Stimulated activated CD4-positive, alpha-beta T cell treated with anti-CD3 and anti-CD28 coated beads, Interleukin-2, amount 100 ng/mL, for 4 hours (primary cell): Measurements from ENCODE around the gene PRDM12.
A peak's percentile ranks its signal among the peaks of the same experiment; 100 is the strongest.

ENCODE experiments used
- DNase-seq: peaks from one replicate; pipeline ENCODE4 v3.0.0-alpha.2; 2020; ENCODE audit warnings: low read depth

The PRDM12 gene

DNA sequence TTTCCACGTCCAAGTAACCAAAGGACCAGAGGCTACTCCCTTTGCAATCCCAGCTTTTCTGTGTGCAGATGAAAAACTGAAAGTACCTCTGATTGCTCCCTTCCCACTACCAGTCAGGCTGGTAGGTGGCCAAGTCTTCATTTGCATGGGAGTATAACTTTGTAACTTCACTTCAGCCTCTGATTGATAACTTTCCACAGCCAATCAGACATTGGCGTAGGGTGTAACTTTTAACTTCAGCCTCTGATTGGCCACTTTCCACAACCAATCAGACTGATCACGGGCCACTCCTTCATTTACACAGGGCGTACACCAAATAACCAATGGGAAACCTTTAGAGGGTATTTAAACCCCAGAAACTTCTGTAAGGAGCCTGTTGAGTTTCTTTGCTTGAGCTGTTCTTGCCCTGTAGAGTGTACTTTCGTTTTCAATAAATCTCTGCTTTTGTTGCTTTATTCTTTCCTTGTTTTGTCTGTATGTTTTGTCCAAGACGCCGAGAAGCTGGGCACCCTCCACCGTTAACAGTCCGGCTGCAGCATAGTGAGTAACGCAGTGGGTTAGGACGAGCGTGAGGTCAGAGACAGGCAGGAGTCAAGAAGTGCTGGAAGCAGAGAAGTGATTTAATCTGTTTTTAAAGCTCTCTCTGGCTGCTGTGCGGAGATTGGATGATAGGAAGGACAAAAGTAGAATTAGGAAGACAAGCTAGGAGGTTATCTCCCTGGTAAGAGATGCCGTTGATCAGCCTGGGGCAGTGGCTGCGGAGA, 25.7 kb downstream of the PRDM12 start:
- DNase-seq: no peak

DNA sequence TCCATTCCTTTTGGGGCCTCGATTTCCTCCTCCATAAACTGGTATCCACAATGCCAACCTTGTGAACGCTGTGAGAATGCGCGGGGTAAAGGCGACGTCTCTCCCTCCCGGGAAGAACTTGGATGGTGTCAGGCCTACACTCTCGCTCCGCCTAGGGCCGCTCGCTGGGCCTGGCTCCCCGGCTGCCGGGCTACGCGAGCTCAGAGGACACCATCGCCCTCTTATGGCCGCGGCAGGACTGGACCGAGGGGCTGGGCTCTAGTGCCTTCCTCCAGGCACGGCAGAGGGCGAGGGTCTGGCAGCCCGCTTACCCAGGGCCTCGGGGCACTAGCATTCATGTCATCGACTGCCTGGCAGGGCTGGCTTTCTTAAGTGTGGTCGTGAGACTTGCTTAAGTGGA, 27.9 kb downstream of the PRDM12 start:
- no peak for DNase-seq

DNA sequence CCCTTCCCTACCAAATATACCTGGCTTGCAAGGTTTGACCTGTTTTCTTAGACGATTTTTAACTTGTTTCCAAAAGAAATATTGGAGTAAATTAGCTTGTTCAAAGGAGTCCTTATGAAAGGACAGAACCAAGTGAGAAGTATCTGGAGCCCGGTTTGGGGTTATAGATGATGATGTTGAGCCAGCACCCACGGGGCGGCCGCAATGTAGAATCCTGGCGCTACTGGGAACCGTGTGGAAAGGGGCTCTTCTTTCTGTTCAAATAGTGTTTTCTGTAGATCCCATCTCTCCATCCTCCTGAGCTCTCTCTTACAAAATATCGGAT, 28.7 kb downstream of the PRDM12 start:
- DNase-seq: no peak

DNA sequence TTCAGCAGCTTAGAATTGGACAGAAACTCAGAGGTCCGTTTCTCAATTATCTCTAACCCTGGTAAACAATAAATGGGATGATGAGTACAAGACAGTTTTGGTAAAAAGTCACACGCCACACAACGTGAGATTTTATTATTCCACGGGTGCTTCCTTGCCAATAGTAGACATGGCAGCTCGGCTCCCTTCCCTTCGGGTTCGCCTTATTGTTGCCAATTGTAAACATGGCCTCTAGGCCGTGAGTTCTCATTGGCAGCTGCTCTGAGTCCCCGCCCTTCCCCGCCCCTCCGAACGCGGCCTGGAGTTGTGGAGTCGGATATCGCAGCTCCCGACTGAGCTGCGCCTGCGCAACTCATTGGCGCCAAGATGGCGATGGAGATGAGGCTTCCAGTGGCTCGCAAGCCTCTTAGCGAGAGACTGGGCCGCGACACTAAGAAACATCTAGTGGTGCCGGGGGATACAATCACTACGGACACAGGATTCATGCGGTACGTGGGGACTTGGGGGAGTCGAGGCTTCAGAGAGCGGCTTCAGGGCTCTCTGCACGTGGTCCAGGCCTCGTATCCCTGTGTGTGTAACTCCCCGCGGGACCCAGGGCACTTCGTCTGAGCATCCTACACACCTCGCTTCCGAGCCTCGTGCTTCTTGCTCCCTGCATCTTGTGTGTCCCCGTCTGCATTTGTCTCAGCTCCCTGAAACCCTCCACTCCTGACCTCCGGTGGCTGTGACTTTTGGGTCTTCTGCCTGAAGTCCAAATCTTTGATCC, 29.2 kb downstream of the PRDM12 start, which contains the start of gene EXOSC2:
TSS of gene EXOSC2 (plus strand) at position 355 of the 766 bp plus-strand sequence. CDS start at position 367, 12 bp downstream.
- DNase-seq: peak; percentile 98

DNA sequence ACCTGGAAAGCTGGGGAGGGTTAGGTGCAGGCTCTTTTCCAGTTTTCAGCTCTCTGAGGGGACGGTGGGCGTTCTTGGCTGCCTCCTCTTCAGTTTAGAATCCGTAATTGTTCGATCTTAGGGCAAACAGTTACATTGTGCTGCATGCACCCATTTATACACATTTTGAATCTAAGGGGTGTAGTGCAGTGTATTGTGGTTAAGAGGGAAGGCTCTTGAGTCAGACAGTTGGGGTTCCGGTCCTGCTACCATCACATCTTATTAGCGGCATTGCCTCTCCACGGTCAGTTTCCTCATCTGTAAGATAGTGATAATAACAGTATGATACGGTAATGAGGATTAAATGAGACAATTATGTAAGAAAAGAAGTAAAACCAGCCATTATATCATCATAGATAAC, 29.8 kb downstream of the PRDM12 start:
- DNase-seq: no peak

DNA sequence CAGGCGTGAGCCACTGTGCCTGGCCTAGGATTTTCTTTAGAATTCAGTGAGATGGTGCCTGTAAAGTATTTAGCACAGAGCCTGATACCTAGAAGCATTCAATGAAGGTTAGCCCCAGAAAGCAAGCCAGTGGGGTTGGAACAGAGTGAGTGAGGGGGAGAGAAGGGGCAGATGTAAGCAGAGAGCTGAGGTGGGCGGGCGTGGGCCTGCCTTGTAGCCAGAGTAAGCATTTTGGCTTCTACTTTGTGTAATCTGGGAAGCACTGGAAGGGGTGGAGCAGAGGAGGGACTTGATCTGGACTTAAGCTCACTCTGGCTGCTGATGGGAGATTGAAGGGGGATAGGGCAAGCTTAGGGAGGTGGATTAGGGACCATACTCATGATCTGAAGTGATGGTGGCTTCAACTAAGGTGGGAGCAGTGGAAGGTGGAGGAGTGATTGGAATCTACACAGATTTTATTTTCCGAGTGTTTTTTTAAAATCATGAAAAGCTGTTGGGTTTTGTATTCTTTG, 31.8 kb downstream of the PRDM12 start:
- DNase-seq: no peak

DNA sequence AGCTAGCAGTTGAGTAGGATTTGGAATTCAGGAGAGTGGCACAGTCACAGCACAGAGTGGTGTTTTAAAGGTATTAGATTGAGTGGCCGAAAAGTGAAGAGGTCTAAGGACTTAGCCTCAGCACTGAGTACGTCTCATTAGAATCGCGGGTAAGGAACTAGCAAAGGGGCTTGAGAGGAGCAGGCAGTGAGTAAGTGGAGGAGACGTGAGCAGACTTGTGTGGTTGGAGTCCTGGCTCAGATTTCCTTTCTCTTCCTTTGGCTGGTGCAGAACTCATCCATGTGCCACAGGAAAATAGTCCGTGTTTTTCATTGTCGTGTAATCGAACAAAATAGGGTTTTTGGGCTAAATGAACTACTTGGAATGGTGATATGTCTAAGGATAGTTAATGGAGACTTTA, 32.6 kb downstream of the PRDM12 start:
- DNase-seq: no peak

DNA sequence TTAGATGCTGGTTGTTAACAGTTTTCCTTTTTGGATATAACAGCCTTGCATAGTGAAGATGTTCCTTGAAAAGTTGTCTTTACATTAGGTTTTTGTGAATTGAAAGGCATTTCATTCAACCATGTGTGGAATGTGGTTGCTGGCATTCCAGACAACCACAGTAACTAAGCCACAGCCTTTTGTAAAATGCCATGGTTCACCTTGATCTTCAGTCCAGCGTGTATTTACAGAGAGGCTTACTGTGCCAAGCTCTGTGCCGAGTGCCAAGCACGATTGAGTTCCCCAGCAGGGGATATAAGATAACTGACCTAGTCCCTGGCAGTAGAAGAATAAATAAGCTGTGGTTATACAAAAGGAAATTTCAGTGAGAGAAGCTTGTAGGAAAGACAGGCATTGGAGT, 34.1 kb downstream of the PRDM12 start:
- DNase-seq: no peak

DNA sequence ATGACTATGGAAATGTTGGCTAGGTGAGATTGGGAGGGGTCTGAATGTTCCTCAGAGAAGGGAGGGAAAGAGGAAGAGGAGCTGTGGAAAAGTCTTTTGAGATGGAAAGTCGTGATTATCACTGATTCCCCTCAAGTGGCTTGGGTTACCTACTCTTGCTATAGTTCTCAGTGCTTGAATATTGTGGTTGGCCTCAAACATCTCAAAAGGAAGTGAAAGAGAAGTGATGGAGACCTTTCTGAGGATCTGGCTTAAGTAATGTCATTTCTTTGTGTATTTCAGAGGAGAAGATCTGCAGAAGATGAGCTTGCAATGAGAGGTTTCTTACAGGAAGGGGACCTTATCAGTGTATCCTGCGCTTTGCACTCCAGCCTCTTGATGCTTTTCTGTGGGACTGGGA, 34.7 kb downstream of the PRDM12 start:
- DNase-seq: no peak

DNA sequence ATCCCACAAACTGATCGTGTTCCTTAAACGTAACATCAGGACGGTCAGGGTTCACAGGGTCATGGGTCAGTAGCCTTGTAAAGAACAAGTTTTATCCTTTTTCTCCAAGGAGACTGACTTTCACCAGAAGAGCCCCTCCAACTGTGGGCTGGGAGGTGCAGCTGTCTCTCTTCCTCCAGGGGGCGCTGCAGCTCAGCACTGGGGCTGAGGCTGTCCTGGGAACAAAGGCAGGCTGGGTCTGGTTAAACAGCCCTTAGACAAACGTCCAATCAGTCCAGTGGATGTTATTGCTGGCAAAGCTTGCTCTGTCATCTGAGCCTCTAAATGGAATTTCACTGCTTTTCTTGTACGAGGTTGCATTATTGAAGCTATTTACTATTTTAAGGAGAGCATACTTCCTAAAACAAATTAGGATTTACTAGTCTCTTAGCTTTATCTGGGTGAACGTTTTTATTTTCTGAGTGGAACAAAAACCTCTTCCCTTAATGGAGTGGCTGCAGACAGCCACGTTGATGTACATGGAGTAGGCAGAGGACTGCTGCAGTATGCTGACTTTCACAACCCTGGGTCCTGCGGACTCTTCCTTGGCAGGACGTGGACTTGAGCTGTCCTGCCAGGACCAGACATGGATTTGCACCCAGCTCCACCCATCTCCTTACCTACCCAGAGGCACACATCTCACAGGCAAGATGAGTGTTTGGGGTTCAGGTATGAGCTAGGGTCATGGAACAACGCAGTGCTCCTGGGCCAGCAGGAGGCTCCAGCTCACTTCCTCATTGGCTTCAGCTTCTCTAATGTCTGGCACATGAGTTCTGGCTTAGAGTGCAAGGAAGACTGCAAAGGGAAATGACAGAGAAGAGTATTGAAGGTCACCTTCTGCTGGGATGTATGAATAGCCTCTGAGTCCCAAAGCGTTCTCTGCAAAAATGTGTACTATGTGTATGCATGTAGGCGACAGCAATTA, 36.9 kb downstream of the PRDM12 start:
- DNase-seq: peak; percentile 48

DNA sequence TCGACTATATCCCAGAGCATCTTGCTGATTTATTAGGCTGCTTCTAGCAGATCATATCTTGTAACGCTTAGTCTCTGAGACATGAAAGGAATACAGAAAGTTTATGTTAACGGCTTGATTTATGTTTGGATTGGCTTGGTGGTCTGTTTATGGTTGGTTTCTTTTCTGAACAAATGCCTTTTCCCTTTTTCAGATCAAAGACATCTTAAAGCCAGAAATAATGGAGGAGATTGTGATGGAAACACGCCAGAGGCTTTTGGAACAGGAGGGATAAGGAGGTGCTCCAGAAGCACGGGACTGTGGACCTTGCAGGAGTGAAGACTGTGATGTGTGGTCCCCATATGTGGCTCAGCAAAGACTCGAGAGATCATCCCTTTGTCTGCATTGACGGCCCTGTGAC, 39.1 kb downstream of the PRDM12 start:
- no peak for DNase-seq

DNA sequence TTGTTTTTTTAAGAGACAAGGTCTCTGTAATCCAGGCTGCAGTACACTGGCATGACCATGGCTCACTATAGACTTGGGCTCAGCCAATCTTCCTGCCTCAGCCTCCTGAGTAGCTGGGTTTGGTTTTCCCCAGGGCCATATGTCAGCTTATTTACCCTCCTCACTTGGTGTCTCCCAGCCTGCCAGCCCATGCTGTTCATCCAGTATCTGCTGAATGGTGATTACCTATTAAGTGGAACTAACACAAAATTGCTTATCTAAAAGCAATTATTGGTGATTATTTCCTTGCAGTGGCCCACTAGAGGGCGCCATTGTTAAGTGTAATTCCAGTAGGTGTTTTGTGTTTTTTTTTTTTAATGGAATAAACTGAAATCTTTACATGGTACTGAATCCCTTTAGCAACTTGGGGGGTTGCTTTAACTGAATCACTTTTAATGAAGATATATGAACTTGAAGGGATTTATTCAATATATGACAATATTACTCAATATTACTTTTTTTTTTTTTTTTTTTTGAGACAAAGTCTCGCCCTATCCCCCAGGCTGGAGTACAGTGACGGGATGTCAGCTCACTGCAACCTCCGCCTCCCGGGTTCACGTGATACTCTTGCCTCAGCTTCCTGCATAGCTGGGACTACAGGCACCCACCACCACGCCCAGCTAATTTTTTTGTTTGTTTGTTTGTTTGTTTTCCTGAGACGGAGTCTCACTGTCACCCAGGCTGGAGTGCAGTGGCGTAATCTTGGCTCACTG, 43.0 kb downstream of the PRDM12 start:
- peak; percentile 60 for DNase-seq

DNA sequence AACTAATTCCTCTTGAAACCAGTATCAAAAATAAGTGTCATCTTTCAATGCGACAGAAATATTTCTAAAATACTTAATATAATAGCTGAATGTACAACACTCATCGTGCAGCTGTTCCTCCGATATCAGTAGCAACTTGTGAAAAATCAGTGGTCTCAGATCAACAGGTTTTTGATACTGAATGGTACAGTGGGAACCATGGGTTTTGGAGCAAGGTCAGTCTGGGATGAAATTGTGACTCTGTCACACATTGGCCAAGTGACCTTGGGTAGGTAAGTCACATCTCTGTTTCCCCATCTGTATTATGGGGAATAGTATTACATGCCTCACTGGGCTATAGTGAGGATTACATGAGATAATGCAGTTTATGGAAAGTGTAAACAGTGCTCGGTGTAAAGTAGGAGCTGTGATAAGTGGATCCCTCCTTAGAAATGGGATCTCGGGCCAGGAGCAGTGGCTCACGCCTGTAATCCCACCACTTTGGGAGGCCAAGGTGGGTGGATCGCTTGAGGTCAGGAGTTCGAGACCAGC, 46.5 kb downstream of the PRDM12 start:
- DNase-seq: no peak

DNA sequence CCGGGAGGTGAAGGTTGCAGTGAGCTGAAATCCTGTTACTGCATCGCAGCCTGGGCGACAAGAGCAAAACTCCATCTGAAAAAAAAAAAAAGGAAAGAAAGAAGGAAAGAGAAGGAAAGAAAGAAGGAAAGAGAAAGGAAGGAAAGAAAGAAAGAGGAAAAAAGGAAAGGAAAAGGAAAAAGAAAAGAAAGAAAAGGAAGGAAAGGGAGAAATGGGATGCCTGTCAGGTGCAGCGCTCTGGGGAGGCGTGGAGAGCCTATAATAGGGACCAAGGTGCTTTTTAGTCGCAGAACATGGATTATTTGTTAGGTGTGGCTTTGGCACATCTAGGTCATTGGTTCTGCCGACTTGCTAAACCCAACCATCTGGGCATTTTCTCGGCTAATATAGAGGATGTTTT, 47.1 kb downstream of the PRDM12 start:
- no peak for DNase-seq

DNA sequence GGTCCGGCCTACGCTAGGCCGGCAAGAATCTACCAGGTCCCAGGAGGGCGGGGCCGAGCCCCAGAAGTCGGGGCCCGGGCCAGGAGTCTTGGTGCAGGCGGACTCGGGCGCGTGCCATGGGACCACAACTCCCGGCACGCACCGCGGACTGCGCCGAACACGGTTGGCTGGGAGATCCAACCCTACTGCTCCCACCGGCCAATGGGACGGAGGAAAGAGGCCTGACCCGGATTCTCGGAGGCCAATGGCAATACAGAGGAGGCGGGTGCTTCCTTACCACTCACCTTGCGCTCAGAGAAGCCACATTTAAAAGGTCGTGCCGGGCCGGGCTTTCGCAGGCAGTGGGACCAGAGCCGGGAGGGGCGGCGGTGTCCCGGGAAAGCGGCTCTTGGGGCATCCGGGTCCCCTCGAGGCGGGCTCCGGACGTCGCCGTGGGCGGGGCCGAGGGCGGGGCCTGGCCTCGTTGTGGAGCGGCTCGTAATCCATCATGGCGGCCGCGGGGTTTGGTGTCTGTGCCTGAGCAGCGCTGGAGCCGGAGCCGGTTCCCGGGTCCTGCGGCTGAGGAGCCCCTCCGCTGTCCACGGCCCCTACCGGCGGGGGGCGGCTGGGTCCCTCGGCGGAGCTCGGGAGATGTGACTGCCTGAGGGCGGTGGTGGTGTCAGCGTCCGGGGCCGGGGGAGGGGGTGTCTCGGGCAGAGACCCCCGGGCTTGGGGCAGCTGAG, 48.3 kb downstream of the PRDM12 start:
- DNase-seq: peak; percentile 93

DNA sequence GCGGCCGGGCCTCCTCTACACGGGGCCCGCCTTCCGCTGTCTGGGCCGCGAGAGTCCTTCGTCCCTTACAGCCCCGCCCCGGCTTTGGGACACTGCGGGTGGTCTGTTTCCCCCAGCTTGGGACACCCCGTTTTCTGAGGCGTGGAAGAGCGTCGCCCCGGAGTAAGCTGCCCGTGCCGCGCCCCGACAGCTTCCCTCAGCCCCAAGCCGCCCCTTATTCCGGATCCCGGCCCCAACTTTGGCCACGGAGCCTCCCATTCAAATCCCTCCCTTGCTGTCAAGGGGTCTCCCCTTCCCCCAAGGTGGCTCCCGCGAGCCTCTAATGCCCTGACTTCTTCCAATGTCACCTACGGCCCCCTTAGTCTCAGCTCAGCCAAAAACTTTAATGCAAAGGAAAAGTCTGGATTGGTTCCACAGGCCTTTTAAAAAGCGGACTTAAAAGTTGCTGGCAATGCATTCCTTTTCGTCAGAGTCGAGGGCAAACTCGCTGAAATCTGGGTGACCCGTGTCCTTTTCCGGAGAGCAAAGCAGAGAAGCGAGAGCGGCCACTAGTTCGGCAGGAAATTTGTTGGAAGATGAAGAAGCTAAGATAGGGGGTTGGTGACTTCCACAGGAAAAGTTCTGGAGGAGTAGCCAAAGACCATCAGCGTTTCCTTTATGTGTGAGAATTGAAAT, 49.0 kb downstream of the PRDM12 start:
- DNase-seq: no peak

DNA sequence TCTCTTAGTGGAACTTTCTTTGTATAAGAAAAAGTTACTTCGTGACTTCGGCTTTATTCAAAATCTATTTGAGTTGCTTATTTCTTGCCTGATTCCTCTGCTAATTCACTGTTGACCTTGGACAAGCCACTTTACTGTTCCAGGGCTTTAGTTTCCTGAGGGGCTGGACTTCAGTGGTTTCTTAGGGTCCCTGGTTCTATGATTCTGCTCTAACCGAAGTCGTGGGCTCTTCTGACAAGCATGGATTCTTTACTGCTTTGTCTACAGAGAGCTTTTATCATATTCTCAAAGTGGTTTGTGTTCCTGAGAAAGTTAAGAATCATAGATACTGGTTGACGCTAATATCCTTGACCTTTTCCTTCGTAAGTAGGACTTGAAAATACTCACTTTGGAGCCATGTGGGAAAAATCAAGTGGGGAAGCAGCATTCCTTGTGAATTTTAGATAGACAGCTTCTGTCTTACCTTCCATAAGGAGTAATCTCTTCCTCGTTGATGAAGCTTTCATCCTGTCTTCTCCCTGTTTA, 50.3 kb downstream of the PRDM12 start:
- DNase-seq: no peak

DNA sequence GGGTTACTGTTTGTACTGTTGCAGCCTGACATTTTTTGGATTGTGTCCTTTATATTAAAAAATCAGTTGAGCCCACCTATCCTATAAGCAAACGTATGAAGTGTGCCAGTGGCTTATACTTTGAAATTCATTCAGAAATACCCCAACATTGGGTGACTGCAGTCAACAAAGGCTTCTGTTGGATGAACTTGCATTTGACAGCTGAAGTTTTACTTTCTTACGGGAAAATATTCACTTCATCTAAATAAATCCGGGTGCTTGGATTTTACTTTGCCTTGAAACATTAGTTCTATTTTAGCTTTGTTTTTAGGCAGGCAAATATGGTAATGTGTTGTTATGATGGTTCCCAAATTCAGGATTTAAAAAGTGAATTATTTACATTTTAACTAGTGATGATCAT, 50.9 kb downstream of the PRDM12 start:
- no peak for DNase-seq

DNA sequence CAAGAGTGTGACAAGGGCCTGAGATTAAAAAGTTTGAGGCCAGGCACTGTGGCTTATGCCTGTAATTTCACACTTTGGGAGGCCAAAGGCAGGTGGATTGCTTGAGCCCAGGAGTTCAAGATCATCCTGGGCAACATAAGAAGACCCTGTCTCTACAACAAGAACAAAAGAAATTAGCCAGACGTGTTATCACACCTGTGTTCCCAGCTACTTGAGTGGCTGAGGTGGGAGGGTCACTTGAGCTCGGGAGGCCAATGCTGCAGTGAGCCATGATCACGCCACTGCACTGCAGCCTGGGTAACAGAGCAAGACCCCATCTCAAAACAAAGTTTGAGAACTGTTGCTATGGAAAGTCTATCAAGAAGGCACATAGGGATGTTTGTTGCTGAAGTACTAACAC, 54.2 kb downstream of the PRDM12 start:
- DNase-seq: no peak

DNA sequence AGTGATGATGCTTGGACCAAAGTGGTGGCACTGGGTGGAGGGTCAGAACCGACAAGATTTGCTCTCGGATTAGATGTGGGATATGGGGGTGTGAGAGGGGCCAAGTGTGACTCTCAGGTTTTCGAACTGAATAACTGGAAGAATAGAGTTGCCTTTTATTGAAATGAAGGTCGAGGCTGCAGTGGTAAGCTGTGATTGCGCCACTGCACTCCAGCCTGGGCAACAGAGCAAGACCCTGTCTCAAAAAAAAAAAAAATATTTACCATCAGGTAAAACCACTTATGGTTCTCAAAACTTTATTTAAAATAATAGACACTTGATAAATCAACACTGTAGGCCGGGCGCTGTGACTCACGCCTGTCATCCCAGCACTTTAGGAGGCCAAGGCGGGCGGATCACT, 56.4 kb downstream of the PRDM12 start:
- DNase-seq: no peak
